Stimulated activated CD4-positive, alpha-beta T cell treated with anti-CD3 and anti-CD28 coated beads, Interleukin-1b, Interleukin-23, amount 100 ng/mL, for 1 hour (primary cell): ENCODE results near the gene TPPP.
"Not testable (repeated sequence)": the region's sequence is repeated elsewhere in the genome, so short reads cannot be mapped to it uniquely, and the experiment has no call there.

ENCODE experiments used
- DNase-seq, 2 donors: peaks; one replicate each; pipeline ENCODE4 v3.0.0-alpha.2; 2020; ENCODE audit warnings: low read depth in 2 of 2

TPPP gene

GRCh38 chr5:645421-645820, 47.7 kb downstream of the TPPP start:
- DNase-seq, result no peak

GRCh38 chr5:644971-645370, 48.2 kb downstream of the TPPP start:
- DNase-seq, result no peak

GRCh38 chr5:644509-644908, 48.6 kb downstream of the TPPP start:
- no peak for DNase-seq

GRCh38 chr5:643811-644271, 49.3 kb downstream of the TPPP start:
- no peak for DNase-seq

GRCh38 chr5:643351-643801, 49.8 kb downstream of the TPPP start:
- DNase-seq, result no peak

- no peak for DNase-seq
Observed at GRCh38 chr5:642481-642880, 50.7 kb downstream of the TPPP start.

- DNase-seq, result no peak
Observed at GRCh38 chr5:641331-641765, 51.8 kb downstream of the TPPP start.

GRCh38 chr5:640461-641330, 52.5 kb downstream of the TPPP start:
- DNase-seq, result no peak

GRCh38 chr5:639584-640213, 53.5 kb downstream of the TPPP start:
- DNase-seq, result no peak

- no peak for DNase-seq
Observed at GRCh38 chr5:639253-639530, 54.0 kb downstream of the TPPP start.

GRCh38 chr5:638501-639252, 54.5 kb downstream of the TPPP start:
- DNase-seq, result no peak

- no peak for DNase-seq
Observed at GRCh38 chr5:637581-638450, 55.3 kb downstream of the TPPP start.

- no peak for DNase-seq
Observed at GRCh38 chr5:636951-637350, 56.2 kb downstream of the TPPP start.

- DNase-seq, result no peak
Observed at GRCh38 chr5:635306-636055, 57.7 kb downstream of the TPPP start.

GRCh38 chr5:634191-634590, 59.0 kb downstream of the TPPP start:
- no peak for DNase-seq

- DNase-seq, result no peak
Observed at GRCh38 chr5:633501-633955, 59.6 kb downstream of the TPPP start.

GRCh38 chr5:628351-629205, 64.6 kb downstream of the TPPP start:
- not testable (repeated sequence) for DNase-seq

- no peak for DNase-seq
Observed at GRCh38 chr5:627840-628239, 65.3 kb downstream of the TPPP start.

- DNase-seq, result no peak
Observed at GRCh38 chr5:626850-627249, 66.3 kb downstream of the TPPP start.

- no peak for DNase-seq
Observed at GRCh38 chr5:625516-625915, 67.6 kb downstream of the TPPP start.
